GM13977 (cell line): Measurements from ENCODE around the gene UNC5A.

Source experiments
- DNase-seq: peaks from one replicate; pipeline ENCODE4 v3.0.0; 2012; ENCODE audit warnings: low spot score
- CTCF ChIP-seq: IDR thresholded peaks from 2 replicates; pipeline ENCODE4 v1.5.1; 2012; ENCODE audit warnings: mild to moderate bottlenecking, control low read depth; ENCODE audit not compliant: insufficient read depth; ENCODE audit errors: extremely low read depth, missing control alignments
- in situ Hi-C: fragments of 300-500 bp; cut with MboI; formaldehyde crosslinking; loops from one replicate; pipeline ENCODE4 v1.12.0; 2022; ENCODE audit warnings: low sequenced_read_pairs, low pct_unique_long_range_greater_than_20kb, mixed read lengths, inconsistent platforms; ENCODE audit not compliant: unreplicated experiment

UNC5A gene

GRCh38 chr5:176816043-176816745, 5.8 kb downstream of the UNC5A start:
- in situ Hi-C loops, result no loop called here
- DNase-seq, result no peak
- no peak for TF ChIP-seq CTCF

- no peak for DNase-seq
- TF ChIP-seq CTCF, result no peak
- in situ Hi-C loops, result no loop called here
Measured at GRCh38 chr5:176816791-176817347, 6.5 kb downstream of the UNC5A start.

GRCh38 chr5:176817369-176817840, 7.0 kb downstream of the UNC5A start:
- in situ Hi-C loops, result no loop called here
- TF ChIP-seq CTCF, result no peak
- DNase-seq, result no peak

GRCh38 chr5:176817841-176818377, 7.5 kb downstream of the UNC5A start:
- TF ChIP-seq CTCF, result peak; percentile 44
- in situ Hi-C loops, result no loop called here
- DNase-seq, result peak; percentile 66

GRCh38 chr5:176818391-176819098, 8.2 kb downstream of the UNC5A start:
- in situ Hi-C loops, result no loop called here
- DNase-seq, result peak; percentile 70
- TF ChIP-seq CTCF, result no peak

GRCh38 chr5:176819476-176819875, 9.1 kb downstream of the UNC5A start:
- no peak for TF ChIP-seq CTCF
- DNase-seq, result no peak
- in situ Hi-C loops, result no loop called here
